GM23248 (cell line): ENCODE results near the gene HNF4A.

Experiments used
- EZH2 ChIP-seq: fragments of 200-600 bp; sonication (generic); IDR thresholded peaks from 2 replicates; pipeline ENCODE4 v1.6.1; 2018; ENCODE audit warnings: antibody characterized with exemption, mild to moderate bottlenecking; ENCODE audit not compliant: insufficient read depth, poor library complexity, severe bottlenecking
- EZH2phosphoT487 ChIP-seq: fragments of 200-600 bp; sonication (generic); IDR thresholded peaks from 2 replicates; pipeline ENCODE4 v1.6.1; 2018; ENCODE audit warnings: antibody characterized with exemption, moderate library complexity, mild to moderate bottlenecking, low read depth; ENCODE audit not compliant: insufficient read depth

DNA sequence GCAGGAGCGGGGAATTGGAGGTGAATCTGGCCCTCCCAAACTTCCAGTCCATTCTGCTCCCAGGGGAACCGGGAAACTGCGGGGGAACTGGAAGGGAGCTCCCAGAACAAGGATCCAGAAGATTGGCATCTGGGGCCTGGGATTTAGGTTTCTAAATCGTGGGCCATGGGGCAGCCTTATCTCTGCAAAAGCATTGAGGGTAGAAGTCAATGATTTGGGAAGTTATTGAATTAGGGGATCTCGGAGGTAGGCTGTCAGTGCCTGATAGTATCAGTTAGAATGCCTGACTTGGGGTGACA lies 45.1 kb downstream of the HNF4A start:
- TF ChIP-seq EZH2 (no peak), EZH2phosphoT487 (no peak)
